OCI-LY7 (cell line): ENCODE measurements around the gene MAPRE2.

Experiments
- EZH2phosphoT487 ChIP-seq: fragments of 200-600 bp; sonication (generic); IDR thresholded peaks from 2 replicates; pipeline ENCODE4 v1.6.1; 2018; ENCODE audit warnings: low read depth, borderline replicate concordance, mild to moderate bottlenecking, mixed run types, antibody characterized with exemption, low read length, moderate library complexity, mixed read lengths
- TF ChIP-seq, protein P1 (sequence below): fragments of 200-600 bp; sonication (generic); conservative IDR thresholded peaks from 2 replicates; pipeline ENCODE4 v1.5.1; 2014; ENCODE audit warnings: mild to moderate bottlenecking, antibody characterized with exemption, low read length, moderate library complexity, mixed read lengths

DNA sequence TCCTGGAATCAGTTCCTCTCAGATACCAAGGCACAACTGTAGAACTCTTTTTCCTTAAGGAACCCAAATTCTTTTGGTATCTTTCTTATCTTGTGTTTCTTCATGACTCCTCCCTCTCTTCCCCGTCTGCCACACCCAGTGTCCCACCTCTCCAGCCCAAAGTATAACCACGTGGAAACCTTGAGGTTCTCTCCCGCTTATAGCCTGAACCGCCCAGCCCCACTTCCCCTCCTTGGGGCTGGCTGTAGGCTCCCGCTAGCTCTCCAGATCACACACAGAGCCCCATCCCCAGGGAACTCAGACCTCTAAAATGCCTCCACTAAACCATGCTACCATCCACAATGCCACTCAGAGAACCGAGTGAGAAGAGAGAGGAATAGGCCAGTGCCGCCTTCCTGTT lies 87.5 kb downstream of the MAPRE2 start:
- TF ChIP-seq, protein P1, sequence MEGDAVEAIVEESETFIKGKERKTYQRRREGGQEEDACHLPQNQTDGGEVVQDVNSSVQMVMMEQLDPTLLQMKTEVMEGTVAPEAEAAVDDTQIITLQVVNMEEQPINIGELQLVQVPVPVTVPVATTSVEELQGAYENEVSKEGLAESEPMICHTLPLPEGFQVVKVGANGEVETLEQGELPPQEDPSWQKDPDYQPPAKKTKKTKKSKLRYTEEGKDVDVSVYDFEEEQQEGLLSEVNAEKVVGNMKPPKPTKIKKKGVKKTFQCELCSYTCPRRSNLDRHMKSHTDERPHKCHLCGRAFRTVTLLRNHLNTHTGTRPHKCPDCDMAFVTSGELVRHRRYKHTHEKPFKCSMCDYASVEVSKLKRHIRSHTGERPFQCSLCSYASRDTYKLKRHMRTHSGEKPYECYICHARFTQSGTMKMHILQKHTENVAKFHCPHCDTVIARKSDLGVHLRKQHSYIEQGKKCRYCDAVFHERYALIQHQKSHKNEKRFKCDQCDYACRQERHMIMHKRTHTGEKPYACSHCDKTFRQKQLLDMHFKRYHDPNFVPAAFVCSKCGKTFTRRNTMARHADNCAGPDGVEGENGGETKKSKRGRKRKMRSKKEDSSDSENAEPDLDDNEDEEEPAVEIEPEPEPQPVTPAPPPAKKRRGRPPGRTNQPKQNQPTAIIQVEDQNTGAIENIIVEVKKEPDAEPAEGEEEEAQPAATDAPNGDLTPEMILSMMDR = no peak
- no peak for TF ChIP-seq EZH2phosphoT487
